Ovary (tissue), 3 donors: ENCODE data around the gene LRRC27.

Source experiments
- POLR2A ChIP-seq: fragments of 450-650 bp; IDR thresholded peaks from one replicate; pipeline ENCODE4 v1.6.1; 2017; ENCODE audit warnings: antibody characterized with exemption, mild to moderate bottlenecking, moderate library complexity
- TF ChIP-seq, protein P1 (sequence below), 3 donors: fragments of 450-650 bp in 2 of 3; fragments of 200-600 bp in 1 of 3; IDR thresholded peaks; one replicate each; pipeline versions ENCODE4 v1.5.1 to v1.8.0; 2016 to 2022; ENCODE audit warnings: antibody characterized with exemption in 3 of 3, mild to moderate bottlenecking in 1 of 3
- donor health status: DM: no; HTN: no; CAD: no.

GRCh38 chr10:132374612-132375011 is 42.6 kb downstream of the LRRC27 start:
- TF ChIP-seq POLR2A: no peak
- TF ChIP-seq, protein P1, sequence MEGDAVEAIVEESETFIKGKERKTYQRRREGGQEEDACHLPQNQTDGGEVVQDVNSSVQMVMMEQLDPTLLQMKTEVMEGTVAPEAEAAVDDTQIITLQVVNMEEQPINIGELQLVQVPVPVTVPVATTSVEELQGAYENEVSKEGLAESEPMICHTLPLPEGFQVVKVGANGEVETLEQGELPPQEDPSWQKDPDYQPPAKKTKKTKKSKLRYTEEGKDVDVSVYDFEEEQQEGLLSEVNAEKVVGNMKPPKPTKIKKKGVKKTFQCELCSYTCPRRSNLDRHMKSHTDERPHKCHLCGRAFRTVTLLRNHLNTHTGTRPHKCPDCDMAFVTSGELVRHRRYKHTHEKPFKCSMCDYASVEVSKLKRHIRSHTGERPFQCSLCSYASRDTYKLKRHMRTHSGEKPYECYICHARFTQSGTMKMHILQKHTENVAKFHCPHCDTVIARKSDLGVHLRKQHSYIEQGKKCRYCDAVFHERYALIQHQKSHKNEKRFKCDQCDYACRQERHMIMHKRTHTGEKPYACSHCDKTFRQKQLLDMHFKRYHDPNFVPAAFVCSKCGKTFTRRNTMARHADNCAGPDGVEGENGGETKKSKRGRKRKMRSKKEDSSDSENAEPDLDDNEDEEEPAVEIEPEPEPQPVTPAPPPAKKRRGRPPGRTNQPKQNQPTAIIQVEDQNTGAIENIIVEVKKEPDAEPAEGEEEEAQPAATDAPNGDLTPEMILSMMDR (IDR thresholded peaks at IDR 0.05): no peak
